Stomach (tissue), 4 donors: ENCODE results near the gene ATF3.

Source experiments
- CTCF ChIP-seq, 7 experiments: fragments of 450-650 bp in 4 of 7; fragments of 200-600 bp in 3 of 7; sonication (generic) in 3 of 7; IDR thresholded peaks; one replicate each; pipeline ENCODE4 v1.5.1; 2016 to 2019; ENCODE audit warnings: antibody characterized with exemption in 7 of 7, control low read depth in 2 of 7, mild to moderate bottlenecking in 1 of 7
- EP300 ChIP-seq: sonication (generic); formaldehyde crosslinking; IDR thresholded peaks from one replicate; pipeline ENCODE4 v1.6.1; 2017; ENCODE audit warnings: antibody characterized with exemption
- POLR2A ChIP-seq, 4 donors: fragments of 450-650 bp; IDR thresholded peaks; one replicate each; pipeline ENCODE4 v1.6.1; 2016; ENCODE audit warnings: antibody characterized with exemption in 4 of 4, control low read depth in 2 of 4, mild to moderate bottlenecking in 1 of 4, moderate library complexity in 1 of 4
- POLR2AphosphoS5 ChIP-seq, 3 donors: sonication (generic); formaldehyde crosslinking; IDR thresholded peaks; one replicate each; pipeline ENCODE4 v1.6.1; 2016; ENCODE audit warnings: antibody characterized with exemption in 3 of 3

- no peak for TF ChIP-seq CTCF (IDR thresholded peaks at IDR 0.05)
- no peak for TF ChIP-seq POLR2A (IDR thresholded peaks at IDR 0.05)
- TF ChIP-seq POLR2AphosphoS5 (IDR thresholded peaks at IDR 0.05) = no peak
- no peak for TF ChIP-seq EP300
Measured at GRCh38 chr1:212587888-212588510, 20.6 kb upstream of the ATF3 start.
